Immature natural killer cell (primary cell): ENCODE results near the gene HSPA12A. TPM values are rescaled to one million over a fixed set of nuclear protein-coding genes. Genes with fewer than 3 reads are reported as not detected.

ENCODE experiments used
- DNase-seq, 3 donors: peaks; one replicate each; pipeline ENCODE4 v3.0.0; 2022; ENCODE audit warnings: mixed read lengths in 1 of 3
- H3K27ac Mint-ChIP-seq, 6 donors: one replicate each; pipeline ENCODE4 v1.8.0; 2020; ENCODE audit warnings: mixed read lengths in 6 of 6, mild to moderate bottlenecking in 5 of 6, inconsistent platforms in 4 of 6, moderate library complexity in 3 of 6
- H3K27me3 Mint-ChIP-seq, 3 donors: one replicate each; pipeline ENCODE4 v1.8.0; 2020 to 2021; ENCODE audit warnings: low read depth in 3 of 3, mild to moderate bottlenecking in 3 of 3, mixed read lengths in 3 of 3, moderate library complexity in 3 of 3, inconsistent platforms in 1 of 3
- H3K36me3 Mint-ChIP-seq, 3 donors: one replicate each; pipeline ENCODE4 v1.8.0; 2020; ENCODE audit warnings: mixed read lengths in 3 of 3, inconsistent platforms in 2 of 3, mild to moderate bottlenecking in 2 of 3
- H3K4me1 Mint-ChIP-seq, 2 donors: one replicate each; pipeline ENCODE4 v1.8.0; 2020; ENCODE audit warnings: inconsistent platforms in 2 of 2, mild to moderate bottlenecking in 2 of 2, mixed read lengths in 2 of 2, moderate library complexity in 1 of 2
- H3K4me3 Mint-ChIP-seq, 5 donors: one replicate each; pipeline ENCODE4 v1.8.0; 2020; ENCODE audit warnings: mild to moderate bottlenecking in 5 of 5, mixed read lengths in 5 of 5, inconsistent platforms in 3 of 5, moderate library complexity in 3 of 5
- H3K9me3 Mint-ChIP-seq, 6 donors: one replicate each; pipeline ENCODE4 v1.8.0; 2020; ENCODE audit warnings: mild to moderate bottlenecking in 6 of 6, mixed read lengths in 6 of 6, inconsistent platforms in 4 of 6, moderate library complexity in 3 of 6
- polyA plus RNA-seq, 3 donors: library from polyadenylated mRNA; unstranded; fragments of 300-500 nt; fragmentation: Illumina TruSeq; gene quantifications; one replicate each; pipeline ENCODE4 v1.2.3, GENCODE V29; 2021

HSPA12A gene
- polyA plus RNA-seq, 3 donors from 2014 or later: 0.04 TPM; not detected in 2

DNA sequence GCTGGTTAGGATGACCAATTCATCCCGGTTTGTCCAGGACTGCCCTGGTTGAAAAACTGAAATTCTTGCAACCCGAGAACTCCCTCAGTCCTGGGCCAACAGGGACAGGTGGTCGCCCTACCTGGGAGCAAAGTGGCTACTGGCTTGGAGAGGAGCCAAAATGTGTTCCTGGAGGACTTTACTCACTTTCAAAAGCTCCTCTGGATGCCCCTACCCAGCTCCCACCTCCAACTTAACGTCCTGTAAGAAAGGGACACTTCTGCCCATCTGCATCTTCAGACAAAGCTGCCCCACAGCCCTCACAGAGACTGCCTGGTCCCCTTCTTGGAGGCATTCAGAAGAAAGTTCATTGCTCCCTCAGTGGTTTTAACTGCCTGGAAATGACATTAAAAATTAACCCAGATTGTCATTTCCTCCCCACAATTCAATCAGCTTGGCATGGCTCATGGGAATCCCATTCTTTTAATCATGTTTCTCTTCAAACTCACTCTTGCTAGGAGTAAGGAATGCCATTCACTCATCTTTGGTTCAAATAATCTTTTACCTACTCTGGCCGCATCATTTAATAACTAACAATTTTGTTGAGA, 24.0 kb upstream of the HSPA12A start:
- Mint-ChIP-seq H3K36me3 (no peaks in the 10 kb centered on the region), H3K27me3 (peaks cover 0 to 4% (median 2%) of the 10 kb centered on the region in 3 donors), H3K4me3 (no peak overlapping the region), H3K4me1 (no peaks in the 10 kb centered on the region), H3K27ac (peak overlapping the region in 1 of 6 donors; percentile 31), H3K9me3 (peaks cover 0 to 2% (median 0%) of the 10 kb centered on the region in 6 donors)
- no peak for DNase-seq

DNA sequence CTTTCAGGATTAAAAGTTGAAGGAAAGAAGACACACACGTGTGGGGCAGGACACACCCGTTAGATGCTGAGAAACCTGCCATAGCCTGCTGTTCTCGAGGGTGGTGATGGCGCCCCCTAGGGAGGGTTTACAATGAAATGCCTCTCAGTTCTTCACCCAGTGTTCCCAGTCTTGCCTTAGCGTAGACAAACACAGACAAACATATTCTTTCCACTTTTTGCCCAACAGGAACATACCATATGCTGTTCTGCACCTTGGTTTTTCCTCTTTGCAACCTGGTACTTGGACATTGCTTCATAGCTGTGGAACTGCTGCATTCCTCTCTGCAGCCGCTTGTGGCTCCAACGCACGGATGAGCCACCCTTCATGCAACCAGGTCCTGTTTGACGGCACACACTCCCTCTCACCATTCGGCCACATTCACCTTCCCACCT, 23.3 kb upstream of the HSPA12A start:
- peaks cover 0 to 4% (median 2%) of the 10 kb centered on the region in 3 donors for H3K27me3 Mint-ChIP-seq
- H3K9me3 Mint-ChIP-seq: peaks cover 0 to 2% (median 0%) of the 10 kb centered on the region in 6 donors
- H3K27ac Mint-ChIP-seq: peak overlapping the region in 1 of 6 donors; percentile 31
- no peaks in the 10 kb centered on the region for H3K36me3 Mint-ChIP-seq
- H3K4me3 Mint-ChIP-seq: no peak overlapping the region
- no peak for DNase-seq
- H3K4me1 Mint-ChIP-seq: no peaks in the 10 kb centered on the region

DNA sequence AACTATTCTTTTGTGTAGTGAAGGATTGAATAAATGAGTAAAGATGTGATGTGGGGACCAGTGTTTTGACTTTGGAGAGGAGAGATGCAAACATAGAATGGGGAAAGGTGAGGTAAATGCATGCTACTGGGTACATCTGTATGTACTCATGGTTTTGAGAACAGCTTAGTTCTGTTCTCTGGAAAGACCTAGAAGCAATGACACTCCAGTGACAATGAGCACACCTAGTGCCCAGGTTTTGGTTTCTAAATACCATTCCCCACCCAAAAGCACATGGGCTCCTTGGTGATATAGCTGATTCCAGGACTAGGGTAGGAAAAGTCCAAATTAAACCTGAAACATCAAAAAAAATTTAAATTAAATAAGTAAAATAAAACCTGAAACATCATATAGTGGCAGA, 22.6 kb upstream of the HSPA12A start:
- H3K27me3 Mint-ChIP-seq: peaks cover 0 to 5% (median 4%) of the 10 kb centered on the region in 3 donors
- H3K36me3 Mint-ChIP-seq: no peaks in the 10 kb centered on the region
- H3K4me1 Mint-ChIP-seq: no peaks in the 10 kb centered on the region
- H3K27ac Mint-ChIP-seq: no peak overlapping the region
- H3K9me3 Mint-ChIP-seq: peaks cover 0 to 2% (median 0%) of the 10 kb centered on the region in 6 donors
- H3K4me3 Mint-ChIP-seq: no peak overlapping the region
- no peak for DNase-seq

DNA sequence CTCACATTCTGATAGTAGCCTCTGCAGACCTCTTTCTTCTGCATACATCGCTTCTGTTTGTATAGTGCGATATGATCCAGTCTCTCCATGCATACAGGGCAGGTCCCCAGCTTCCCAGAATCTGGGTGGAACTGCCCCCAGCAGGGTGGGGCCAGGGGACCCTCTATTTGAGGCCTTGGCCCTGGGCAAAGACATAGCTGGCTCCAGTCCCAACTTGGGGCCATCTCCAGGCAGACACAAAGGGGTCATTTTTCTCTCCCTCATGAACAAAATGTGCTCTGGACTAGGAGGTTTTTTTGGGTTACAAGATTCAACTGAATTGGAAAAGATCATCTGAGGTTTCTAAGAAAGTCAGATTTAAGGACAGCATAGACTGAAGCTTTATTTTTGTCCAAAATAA, 21.1 kb upstream of the HSPA12A start:
- DNase-seq: no peak
- H3K27ac Mint-ChIP-seq: no peak overlapping the region
- H3K27me3 Mint-ChIP-seq: peaks cover 0 to 5% (median 4%) of the 10 kb centered on the region in 3 donors
- no peak overlapping the region for H3K4me3 Mint-ChIP-seq
- H3K4me1 Mint-ChIP-seq: no peaks in the 10 kb centered on the region
- peaks cover 0 to 2% (median 0%) of the 10 kb centered on the region in 6 donors for H3K9me3 Mint-ChIP-seq
- no peaks in the 10 kb centered on the region for H3K36me3 Mint-ChIP-seq

DNA sequence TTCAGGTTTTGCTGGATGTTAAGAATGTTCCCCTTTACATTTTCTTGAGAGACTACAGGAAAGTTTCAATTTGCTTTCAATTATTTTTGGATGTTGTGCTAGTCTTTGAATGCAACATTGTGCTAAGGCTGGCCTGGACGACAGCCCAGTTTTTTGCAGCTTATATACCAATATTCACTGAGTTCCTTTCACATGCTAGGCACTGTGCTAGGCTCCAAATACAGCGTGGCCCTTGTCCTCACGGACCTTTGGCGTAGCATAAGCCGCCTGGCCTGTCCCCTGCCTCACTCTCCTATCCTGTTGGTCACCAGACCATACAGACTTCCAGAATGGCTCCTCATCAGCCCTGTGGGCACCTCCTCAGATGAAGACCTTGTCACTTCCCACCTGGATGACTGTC, 19.5 kb upstream of the HSPA12A start:
- DNase-seq: no peak
- Mint-ChIP-seq H3K27ac (no peak overlapping the region), H3K4me1 (no peaks in the 10 kb centered on the region), H3K9me3 (peaks cover 0 to 2% (median 0%) of the 10 kb centered on the region in 6 donors), H3K4me3 (no peak overlapping the region), H3K27me3 (peaks cover 0 to 5% (median 4%) of the 10 kb centered on the region in 3 donors), H3K36me3 (no peaks in the 10 kb centered on the region)

DNA sequence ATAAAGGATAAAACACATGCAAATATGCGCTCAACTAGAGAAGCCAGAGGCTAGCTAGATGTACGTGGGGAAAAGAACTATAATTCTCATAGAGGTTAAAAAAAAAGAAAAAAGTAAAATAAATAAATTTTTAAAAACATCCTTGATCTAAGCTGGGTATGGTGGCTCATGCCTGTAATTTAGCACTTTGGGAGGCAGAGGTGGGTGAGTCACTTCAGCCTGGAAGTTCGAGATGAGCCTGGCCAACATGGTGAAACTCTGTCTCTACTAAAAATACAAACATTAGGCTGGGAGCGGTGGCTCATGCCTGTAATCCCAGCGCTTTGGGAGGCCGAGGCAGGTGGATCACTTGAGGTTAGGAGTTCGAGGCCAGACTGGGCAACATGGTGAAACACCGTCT, 18.6 kb upstream of the HSPA12A start:
- Mint-ChIP-seq H3K4me3 (no peak overlapping the region), H3K36me3 (no peaks in the 10 kb centered on the region), H3K9me3 (peaks cover 0 to 2% (median 0%) of the 10 kb centered on the region in 6 donors), H3K27me3 (peaks cover 3 to 5% (median 4%) of the 10 kb centered on the region in 3 donors), H3K4me1 (no peaks in the 10 kb centered on the region), H3K27ac (no peak overlapping the region)
- no peak for DNase-seq

DNA sequence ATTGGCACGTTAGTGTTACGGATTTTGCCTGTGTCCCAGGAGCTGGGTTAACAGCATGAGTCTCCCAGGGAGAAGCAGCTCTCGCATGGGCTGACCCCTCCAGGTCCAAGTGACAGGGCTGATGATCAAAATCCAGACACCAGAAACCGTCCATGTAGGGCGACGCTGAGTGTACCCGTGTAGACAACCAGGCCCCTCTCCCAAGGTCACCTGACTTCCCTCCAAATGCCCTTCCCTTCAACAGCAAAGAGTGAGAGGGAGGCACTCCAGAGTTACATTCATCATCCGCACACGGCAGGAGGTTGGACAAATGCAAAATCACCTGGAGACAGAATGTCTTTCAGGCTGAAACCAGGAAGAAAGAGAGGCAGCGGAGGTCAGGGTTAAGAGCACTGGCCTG, 14.9 kb upstream of the HSPA12A start:
- Mint-ChIP-seq H3K27ac (no peak overlapping the region), H3K27me3 (peaks cover 3 to 5% (median 3%) of the 10 kb centered on the region in 3 donors), H3K4me1 (no peaks in the 10 kb centered on the region)

DNA sequence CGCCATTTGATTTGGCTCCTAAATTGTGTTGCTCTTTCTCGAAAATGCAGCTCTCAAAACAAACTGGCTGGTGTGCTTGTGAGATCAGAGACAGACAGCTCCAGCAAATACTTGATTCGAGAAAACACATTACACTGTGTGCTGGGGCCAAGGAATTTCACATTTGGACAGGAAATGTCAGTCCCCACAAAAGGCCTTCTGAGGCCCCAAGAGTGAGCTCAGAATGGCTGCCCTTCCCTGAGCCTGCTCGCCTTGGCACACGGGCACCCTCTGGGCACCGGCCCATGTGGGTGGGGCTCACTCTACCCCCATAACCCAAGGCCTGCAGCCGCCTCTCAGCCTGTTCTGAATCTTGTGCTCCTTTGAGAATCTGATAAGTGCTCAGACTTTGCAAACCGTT, 13.9 kb upstream of the HSPA12A start:
- no peaks in the 10 kb centered on the region for H3K9me3 Mint-ChIP-seq
- no peaks in the 10 kb centered on the region for H3K36me3 Mint-ChIP-seq
- H3K4me1 Mint-ChIP-seq: no peaks in the 10 kb centered on the region
- H3K4me3 Mint-ChIP-seq: no peak overlapping the region
- H3K27me3 Mint-ChIP-seq: peaks cover 2 to 3% (median 3%) of the 10 kb centered on the region in 3 donors
- no peak overlapping the region for H3K27ac Mint-ChIP-seq
- no peak for DNase-seq

More for the DNA sequence above, 14.9 kb upstream of the HSPA12A start:
- no peak for DNase-seq
- Mint-ChIP-seq H3K4me3 (no peak overlapping the region), H3K9me3 (no peaks in the 10 kb centered on the region), H3K36me3 (no peaks in the 10 kb centered on the region)

DNA sequence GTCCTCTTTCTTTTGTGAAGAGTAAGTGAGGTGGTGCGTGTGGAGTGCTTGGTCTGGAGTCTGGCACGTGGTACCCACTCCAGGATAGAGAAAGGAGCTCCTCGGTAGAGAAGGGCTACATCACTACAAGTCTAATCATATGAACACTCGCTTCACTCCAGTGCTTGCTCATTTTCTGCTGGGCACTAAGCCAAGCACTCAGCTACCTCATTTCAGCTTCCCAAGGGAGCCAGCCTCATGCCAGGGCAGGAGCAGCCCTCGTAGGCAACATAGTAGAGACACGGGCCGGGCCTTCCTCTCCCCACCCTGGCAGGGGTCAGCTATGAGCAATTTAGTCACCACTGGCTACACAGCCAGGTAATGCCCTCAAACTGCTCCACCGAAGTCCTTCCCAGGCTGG, 11.4 kb upstream of the HSPA12A start:
- Mint-ChIP-seq H3K4me3 (no peak overlapping the region), H3K36me3 (no peaks in the 10 kb centered on the region), H3K27me3 (peaks cover 3 to 8% (median 4%) of the 10 kb centered on the region in 3 donors), H3K9me3 (no peaks in the 10 kb centered on the region), H3K27ac (no peak overlapping the region), H3K4me1 (no peaks in the 10 kb centered on the region)
- DNase-seq: no peak

DNA sequence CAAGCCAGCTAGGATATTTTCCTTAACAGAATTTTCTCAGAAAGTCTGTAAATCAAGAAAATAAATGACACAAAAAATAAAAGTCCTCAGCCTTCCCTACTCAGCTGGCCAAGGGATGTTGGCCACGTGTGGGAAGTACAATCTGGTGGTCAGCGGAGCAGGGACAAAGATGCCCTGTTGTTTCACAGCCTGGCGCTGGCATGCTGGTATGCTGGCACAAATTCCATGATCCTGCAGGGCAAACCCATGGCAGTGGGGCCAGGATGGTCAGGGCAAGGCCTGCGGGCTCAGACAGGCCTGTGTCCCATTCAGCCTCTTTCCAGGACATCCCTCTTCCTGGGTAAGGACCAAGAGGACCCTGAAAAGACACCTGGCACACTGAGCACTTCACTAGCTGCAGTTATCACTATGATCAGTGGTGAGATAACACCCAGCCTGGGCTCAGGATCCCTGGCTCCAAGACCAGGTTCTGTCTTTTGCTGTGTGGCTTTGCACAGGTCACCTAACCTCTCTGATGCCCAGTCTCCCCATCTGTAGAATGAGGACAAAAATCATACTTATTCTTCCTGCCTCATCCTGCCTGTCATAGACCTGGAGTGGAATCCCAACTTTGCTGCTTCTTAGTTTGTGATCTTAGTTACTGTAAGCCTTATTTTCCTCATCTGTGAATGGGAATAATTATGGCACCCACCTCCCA, 10.8 kb upstream of the HSPA12A start:
- Mint-ChIP-seq H3K27me3 (peaks cover 3 to 8% (median 4%) of the 10 kb centered on the region in 3 donors), H3K27ac (no peak overlapping the region)
- no peak for DNase-seq

DNA sequence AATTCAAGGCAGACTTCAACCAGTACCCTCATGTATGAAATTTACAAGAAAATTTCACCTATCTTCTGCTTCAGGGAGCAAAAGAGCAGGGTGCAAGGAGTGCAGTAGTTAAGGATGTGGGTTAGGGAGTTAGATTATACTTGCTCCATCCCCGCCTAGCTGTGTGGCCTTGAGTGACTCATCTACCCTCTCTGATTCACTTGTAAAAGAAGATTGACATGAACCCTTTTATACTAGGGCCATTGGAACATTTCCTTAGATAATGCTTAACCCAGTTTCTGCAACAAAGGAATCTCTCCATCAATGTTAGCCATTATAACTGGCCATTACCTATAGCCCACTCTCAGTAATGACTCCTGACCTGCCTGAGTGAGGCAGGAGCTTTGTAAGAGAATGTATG, 10.2 kb upstream of the HSPA12A start:
- no peak overlapping the region for H3K4me3 Mint-ChIP-seq
- no peaks in the 10 kb centered on the region for H3K36me3 Mint-ChIP-seq
- H3K4me1 Mint-ChIP-seq: no peaks in the 10 kb centered on the region
- no peak for DNase-seq
- peak overlapping the region in 1 of 6 donors; percentile 57 for H3K27ac Mint-ChIP-seq
- H3K27me3 Mint-ChIP-seq: peaks cover 3 to 8% (median 4%) of the 10 kb centered on the region in 3 donors
- no peaks in the 10 kb centered on the region for H3K9me3 Mint-ChIP-seq

More for the DNA sequence above, 10.8 kb upstream of the HSPA12A start:
- no peaks in the 10 kb centered on the region for H3K4me1 Mint-ChIP-seq
- no peaks in the 10 kb centered on the region for H3K9me3 Mint-ChIP-seq
- H3K36me3 Mint-ChIP-seq: no peaks in the 10 kb centered on the region
- H3K4me3 Mint-ChIP-seq: no peak overlapping the region

DNA sequence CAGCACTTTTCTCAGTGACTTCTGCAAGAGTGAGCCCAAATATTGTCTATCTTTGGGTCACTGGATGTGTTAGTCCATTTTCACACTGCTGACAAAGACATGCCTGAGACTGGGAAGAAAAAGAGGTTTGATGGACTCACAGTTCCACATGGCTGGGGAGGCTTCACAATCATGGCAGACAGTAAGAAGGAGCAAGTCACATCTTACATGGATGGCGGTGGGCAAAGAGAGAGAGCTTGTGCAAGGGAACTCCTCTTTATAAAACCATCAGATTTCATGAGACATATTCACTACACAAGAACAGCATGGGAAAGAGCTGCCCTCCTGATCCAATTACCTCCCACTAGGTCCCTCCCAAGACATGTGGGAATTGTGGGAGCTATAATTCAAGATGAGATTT, 6.1 kb upstream of the HSPA12A start:
- Mint-ChIP-seq H3K27me3 (peaks cover 8 to 16% (median 13%) of the 10 kb centered on the region in 3 donors), H3K4me1 (peaks cover 0 to 2% of the 10 kb centered on the region in 2 donors), H3K4me3 (no peak overlapping the region), H3K36me3 (no peaks in the 10 kb centered on the region), H3K9me3 (peaks cover 0 to 3% (median 0%) of the 10 kb centered on the region in 6 donors), H3K27ac (no peak overlapping the region)
- no peak for DNase-seq

DNA sequence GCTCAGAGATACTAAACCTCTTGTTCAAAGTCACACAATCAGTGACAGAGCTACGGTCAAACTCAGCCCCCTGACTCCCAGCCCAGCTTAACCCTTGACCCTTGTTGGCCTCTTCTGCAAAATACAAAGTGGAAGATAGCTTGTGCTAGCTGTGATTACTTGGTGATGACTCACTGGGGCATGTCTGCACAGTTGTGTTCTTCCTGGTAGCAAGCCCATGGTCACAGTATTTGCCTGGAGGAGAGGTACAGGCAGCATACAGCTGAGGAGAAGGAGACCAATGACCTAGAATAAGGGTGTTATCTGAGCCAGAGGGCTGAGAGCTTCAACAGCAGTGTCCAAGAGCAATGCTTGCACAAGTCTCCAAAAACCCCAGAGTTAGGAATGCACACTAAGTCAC, 5.7 kb upstream of the HSPA12A start:
- peaks cover 0 to 2% of the 10 kb centered on the region in 2 donors for H3K4me1 Mint-ChIP-seq
- H3K4me3 Mint-ChIP-seq: no peak overlapping the region
- H3K9me3 Mint-ChIP-seq: peaks cover 0 to 3% (median 0%) of the 10 kb centered on the region in 6 donors
- no peak for DNase-seq
- H3K36me3 Mint-ChIP-seq: no peaks in the 10 kb centered on the region
- no peak overlapping the region for H3K27ac Mint-ChIP-seq
- H3K27me3 Mint-ChIP-seq: peaks cover 8 to 17% (median 13%) of the 10 kb centered on the region in 3 donors

DNA sequence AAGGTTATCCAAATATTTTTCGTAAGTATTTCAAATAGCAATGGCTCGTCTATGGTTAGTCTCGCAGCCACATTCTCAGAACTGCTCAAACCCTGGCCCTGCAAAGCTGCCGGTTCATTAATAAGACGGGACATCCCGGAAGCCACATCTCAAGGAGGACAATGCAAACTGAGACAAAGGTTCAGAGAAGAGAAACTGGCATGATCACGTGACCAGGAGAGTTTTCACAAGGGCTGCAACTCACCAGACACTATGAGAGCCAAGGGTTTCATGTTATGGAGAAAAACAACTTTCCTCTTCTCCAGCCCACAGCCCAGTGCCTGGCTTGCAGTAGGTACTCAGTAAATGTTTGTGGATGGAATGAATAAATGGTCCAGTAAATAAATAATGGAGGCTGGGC, 5.0 kb upstream of the HSPA12A start:
- Mint-ChIP-seq H3K4me3 (no peak overlapping the region), H3K27ac (no peak overlapping the region), H3K27me3 (peaks cover 8 to 17% (median 13%) of the 10 kb centered on the region in 3 donors)

More for the DNA sequence above, 5.0 kb upstream of the HSPA12A start:
- Mint-ChIP-seq H3K4me1 (peaks cover 0 to 2% of the 10 kb centered on the region in 2 donors), H3K36me3 (no peaks in the 10 kb centered on the region), H3K9me3 (peaks cover 0 to 3% (median 0%) of the 10 kb centered on the region in 6 donors)
- no peak for DNase-seq
